Measurements from ENCODE around the gene CDH4.

CDH4 gene

GRCh38 chr20:61821735-61822134 is 569.7 kb downstream of the CDH4 start:
- TF ChIP-seq POLR2AphosphoS5 (IDR thresholded peaks at IDR 0.05; ENCODE audit: low read depth, low read length) (no peak), SIN3A (IDR thresholded peaks at IDR 0.05; ENCODE audit: borderline replicate concordance, insufficient read depth, low read length) (no peak), FOXP2 (optimal IDR thresholded peaks at IDR 0.05; ENCODE audit: borderline replicate concordance, extremely low read depth, extremely low read length, insufficient read depth) (no peak), TAF1 (IDR thresholded peaks at IDR 0.05; ENCODE audit: borderline replicate concordance, insufficient read depth, low read length) (no peak)
- TF ChIP-seq, protein P1, sequence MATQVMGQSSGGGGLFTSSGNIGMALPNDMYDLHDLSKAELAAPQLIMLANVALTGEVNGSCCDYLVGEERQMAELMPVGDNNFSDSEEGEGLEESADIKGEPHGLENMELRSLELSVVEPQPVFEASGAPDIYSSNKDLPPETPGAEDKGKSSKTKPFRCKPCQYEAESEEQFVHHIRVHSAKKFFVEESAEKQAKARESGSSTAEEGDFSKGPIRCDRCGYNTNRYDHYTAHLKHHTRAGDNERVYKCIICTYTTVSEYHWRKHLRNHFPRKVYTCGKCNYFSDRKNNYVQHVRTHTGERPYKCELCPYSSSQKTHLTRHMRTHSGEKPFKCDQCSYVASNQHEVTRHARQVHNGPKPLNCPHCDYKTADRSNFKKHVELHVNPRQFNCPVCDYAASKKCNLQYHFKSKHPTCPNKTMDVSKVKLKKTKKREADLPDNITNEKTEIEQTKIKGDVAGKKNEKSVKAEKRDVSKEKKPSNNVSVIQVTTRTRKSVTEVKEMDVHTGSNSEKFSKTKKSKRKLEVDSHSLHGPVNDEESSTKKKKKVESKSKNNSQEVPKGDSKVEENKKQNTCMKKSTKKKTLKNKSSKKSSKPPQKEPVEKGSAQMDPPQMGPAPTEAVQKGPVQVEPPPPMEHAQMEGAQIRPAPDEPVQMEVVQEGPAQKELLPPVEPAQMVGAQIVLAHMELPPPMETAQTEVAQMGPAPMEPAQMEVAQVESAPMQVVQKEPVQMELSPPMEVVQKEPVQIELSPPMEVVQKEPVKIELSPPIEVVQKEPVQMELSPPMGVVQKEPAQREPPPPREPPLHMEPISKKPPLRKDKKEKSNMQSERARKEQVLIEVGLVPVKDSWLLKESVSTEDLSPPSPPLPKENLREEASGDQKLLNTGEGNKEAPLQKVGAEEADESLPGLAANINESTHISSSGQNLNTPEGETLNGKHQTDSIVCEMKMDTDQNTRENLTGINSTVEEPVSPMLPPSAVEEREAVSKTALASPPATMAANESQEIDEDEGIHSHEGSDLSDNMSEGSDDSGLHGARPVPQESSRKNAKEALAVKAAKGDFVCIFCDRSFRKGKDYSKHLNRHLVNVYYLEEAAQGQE (IDR thresholded peaks at IDR 0.05; ENCODE audit: insufficient read depth in 1 of 2, low read depth in 2 of 2, low read length in 2 of 2): no peak

DNA sequence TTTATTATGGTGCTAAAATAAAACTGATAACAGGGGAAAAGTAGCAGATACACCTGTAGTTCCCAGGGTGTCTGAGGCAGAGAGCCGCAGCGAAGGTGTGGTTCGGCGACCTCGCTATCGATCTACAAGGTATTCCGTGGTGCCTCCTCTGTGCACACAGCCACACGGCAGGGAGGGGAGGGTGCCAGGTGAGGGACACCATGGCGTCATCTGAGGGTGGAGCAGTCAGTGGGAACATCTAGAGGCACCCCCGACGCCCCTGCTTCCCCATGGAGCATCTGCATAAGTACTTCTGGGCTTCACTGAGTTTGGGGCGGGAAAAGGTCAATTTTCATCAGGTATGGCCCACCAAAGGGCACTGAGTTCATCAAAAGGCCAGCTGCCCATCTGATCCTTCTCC is 570.3 kb downstream of the CDH4 start:
- no peak for TF ChIP-seq POLR2AphosphoS5 (IDR thresholded peaks at IDR 0.05; ENCODE audit: low read depth, low read length)
- no peak for TF ChIP-seq SIN3A (IDR thresholded peaks at IDR 0.05; ENCODE audit: borderline replicate concordance, insufficient read depth, low read length)
- TF ChIP-seq, protein P1 (IDR thresholded peaks at IDR 0.05; ENCODE audit: insufficient read depth in 1 of 2, low read depth in 2 of 2, low read length in 2 of 2): no peak
- no peak for TF ChIP-seq FOXP2 (optimal IDR thresholded peaks at IDR 0.05; ENCODE audit: borderline replicate concordance, extremely low read depth, extremely low read length, insufficient read depth)
- no peak for TF ChIP-seq TAF1 (IDR thresholded peaks at IDR 0.05; ENCODE audit: borderline replicate concordance, insufficient read depth, low read length)

DNA sequence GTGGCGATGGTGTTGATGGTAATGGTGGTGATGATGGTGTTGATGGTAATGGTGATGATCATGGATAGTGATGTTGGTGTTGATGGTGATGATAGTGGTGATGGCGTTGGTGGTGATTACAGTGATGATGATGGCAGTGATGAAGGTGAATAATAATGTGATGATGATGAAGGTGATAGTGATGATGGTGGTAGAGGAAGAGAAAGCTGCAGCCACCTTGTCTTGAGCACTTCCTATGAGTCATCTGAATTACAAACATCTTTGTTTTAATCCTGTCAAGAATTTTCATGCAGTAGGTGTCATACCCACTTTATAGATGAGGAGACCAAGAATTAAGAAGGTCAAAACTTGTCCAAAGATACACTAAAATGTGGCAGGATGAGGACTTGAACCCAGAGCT is 571.2 kb downstream of the CDH4 start:
- TF ChIP-seq, protein P1 (IDR thresholded peaks at IDR 0.05; ENCODE audit: insufficient read depth in 1 of 2, low read depth in 2 of 2, low read length in 2 of 2): no peak
- TF ChIP-seq SIN3A (IDR thresholded peaks at IDR 0.05; ENCODE audit: borderline replicate concordance, insufficient read depth, low read length) (no peak), POLR2AphosphoS5 (IDR thresholded peaks at IDR 0.05; ENCODE audit: low read depth, low read length) (no peak), FOXP2 (optimal IDR thresholded peaks at IDR 0.05; ENCODE audit: borderline replicate concordance, extremely low read depth, extremely low read length, insufficient read depth) (no peak), TAF1 (IDR thresholded peaks at IDR 0.05; ENCODE audit: borderline replicate concordance, insufficient read depth, low read length) (no peak)

DNA sequence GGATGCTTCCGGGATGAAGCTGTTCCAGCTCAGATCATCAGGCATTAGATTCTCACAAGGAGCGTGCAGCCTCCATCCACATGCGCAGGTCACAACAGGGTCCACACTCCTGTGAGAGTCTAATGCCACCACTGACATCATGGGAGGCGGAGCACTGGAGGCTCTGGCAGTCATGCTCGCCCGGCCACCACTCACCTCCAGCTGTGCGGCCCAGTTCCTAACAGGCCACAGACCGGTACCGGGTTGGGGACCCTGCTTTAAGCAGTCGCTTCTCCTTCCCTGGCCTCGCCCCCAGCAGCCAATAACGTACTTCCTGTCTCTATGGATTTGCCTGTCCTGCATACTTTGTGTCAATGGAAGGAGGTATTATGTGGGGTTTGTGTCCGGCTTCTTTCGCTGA is 576.8 kb downstream of the CDH4 start:
- TF ChIP-seq, protein P1 (IDR thresholded peaks at IDR 0.05; ENCODE audit: insufficient read depth in 1 of 2, low read depth in 2 of 2, low read length in 2 of 2): no peak
- TF ChIP-seq SIN3A (IDR thresholded peaks at IDR 0.05; ENCODE audit: borderline replicate concordance, insufficient read depth, low read length) (no peak), FOXP2 (optimal IDR thresholded peaks at IDR 0.05; ENCODE audit: borderline replicate concordance, extremely low read depth, extremely low read length, insufficient read depth) (no peak), TAF1 (IDR thresholded peaks at IDR 0.05; ENCODE audit: borderline replicate concordance, insufficient read depth, low read length) (no peak), POLR2AphosphoS5 (IDR thresholded peaks at IDR 0.05; ENCODE audit: low read depth, low read length) (no peak)

DNA sequence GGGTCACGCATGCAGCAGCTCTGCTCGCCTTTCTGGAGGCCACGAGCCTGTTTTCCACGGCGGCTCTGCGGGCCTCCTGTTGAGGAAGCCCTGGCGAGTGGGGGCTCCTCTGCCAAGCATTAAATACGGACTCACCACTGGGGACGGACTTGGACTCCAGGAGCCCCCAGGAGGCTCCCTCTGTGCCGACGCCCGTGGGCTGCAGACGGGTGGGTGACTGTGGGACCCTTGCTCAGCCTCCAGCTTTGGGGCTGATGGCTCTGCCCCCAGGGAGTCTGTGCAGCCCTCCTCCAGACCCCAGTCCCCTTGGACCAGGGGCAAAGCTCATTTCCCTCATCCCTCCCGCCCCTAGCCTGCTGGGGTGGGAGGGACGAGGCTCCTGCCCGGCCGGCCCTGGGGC is 577.5 kb downstream of the CDH4 start:
- TF ChIP-seq FOXP2 (optimal IDR thresholded peaks at IDR 0.05; ENCODE audit: borderline replicate concordance, extremely low read depth, extremely low read length, insufficient read depth) (no peak), SIN3A (IDR thresholded peaks at IDR 0.05; ENCODE audit: borderline replicate concordance, insufficient read depth, low read length) (no peak), POLR2AphosphoS5 (IDR thresholded peaks at IDR 0.05; ENCODE audit: low read depth, low read length) (no peak), TAF1 (IDR thresholded peaks at IDR 0.05; ENCODE audit: borderline replicate concordance, insufficient read depth, low read length) (no peak)
- TF ChIP-seq, protein P1 (IDR thresholded peaks at IDR 0.05; ENCODE audit: insufficient read depth in 1 of 2, low read depth in 2 of 2, low read length in 2 of 2): no peak

Measured in PFSK-1 (cell line).